H1 (cell line): ENCODE measurements around the gene TBC1D2. TPM values are rescaled to one million over a fixed set of nuclear protein-coding genes. Genes with fewer than 3 reads are reported as not detected.

Experiments used
- CTCF ChIA-PET: fragments of 300-600 bp; sonication (Branson Sonifier 250); formaldehyde crosslinking; loops from one replicate; lab custom pipeline; 2021; ENCODE audit not compliant: partially characterized antibody; lab: Charles Lee
- POLR2A ChIA-PET: fragments of 300-600 bp; sonication (Branson Sonifier 250); formaldehyde crosslinking; loops from one replicate; lab custom pipeline; 2021; ENCODE audit warnings: inconsistent platforms; ENCODE audit not compliant: partially characterized antibody; lab: Charles Lee
- DNase-seq, 2 experiments: peaks; one replicate each; pipeline versions ENCODE4 v3.0.0 to v3.0.0-alpha.2; 2010 to 2022; ENCODE audit warnings: low spot score in 2 of 2, low read depth in 1 of 2, mixed read lengths in 1 of 2
- FAIRE-seq: peaks from 2 replicates; lab custom pipeline; 2011; peaks lifted over from hg19 to GRCh38; lab: Jason Lieb, UNC
- H2AFZ ChIP-seq: 2 replicates; pipeline ENCODE4 v1.8.1; 2012; ENCODE audit warnings: low read length, inconsistent platforms
- H2AK5ac ChIP-seq: 2 replicates; pipeline ENCODE4 v1.6.1; 2013; ENCODE audit warnings: low read depth, low read length
- H2BK120ac ChIP-seq: replicated peaks from 2 replicates; pipeline ENCODE3; 2013; ENCODE audit warnings: low read depth, low read length, inconsistent platforms
- H2BK12ac ChIP-seq: 2 replicates; pipeline ENCODE4 v1.6.1; 2013; ENCODE audit warnings: low read depth, low read length
- H2BK15ac ChIP-seq: 2 replicates; pipeline ENCODE4 v1.6.1; 2013; ENCODE audit warnings: low read length
- H2BK20ac ChIP-seq: 2 replicates; pipeline ENCODE4 v1.6.1; 2013; ENCODE audit warnings: low read length
- H2BK5ac ChIP-seq: 2 replicates; pipeline ENCODE4 v1.6.1; 2013; ENCODE audit warnings: low read depth, low read length
- H3K14ac ChIP-seq: 2 replicates; pipeline ENCODE4 v1.6.1; 2013; ENCODE audit warnings: inconsistent platforms; ENCODE audit not compliant: insufficient read length
- H3K18ac ChIP-seq: 2 replicates; pipeline ENCODE4 v1.6.1; 2013; ENCODE audit warnings: low read length; ENCODE audit errors: extremely low read depth
- H3K23ac ChIP-seq: 2 replicates; pipeline ENCODE4 v1.6.1; 2013; ENCODE audit warnings: inconsistent platforms; ENCODE audit not compliant: insufficient read length
- H3K23me2 ChIP-seq: 2 replicates; pipeline ENCODE4 v1.6.1; 2013; ENCODE audit warnings: low read depth, low read length
- H3K27ac ChIP-seq: 2 replicates; pipeline ENCODE4 v1.6.1; 2011; ENCODE audit warnings: low read depth, low read length, inconsistent platforms
- H3K27me3 ChIP-seq, 4 experiments: replicated peaks in 1 of 4; 1 replicate in 1 of 4; 2 replicates in 3 of 4; pipeline versions ENCODE4 v1.6.1 to v1.8.1; 2011 to 2013; ENCODE audit warnings: low read length in 3 of 4, mild to moderate bottlenecking in 3 of 4, inconsistent platforms in 2 of 4, mixed read lengths in 2 of 4, moderate library complexity in 1 of 4; ENCODE audit not compliant: control insufficient read depth in 3 of 4, insufficient read depth in 3 of 4; ENCODE audit errors: extremely low read depth in 1 of 4
- H3K36me3 ChIP-seq, 4 experiments: 2 replicates each; pipeline versions ENCODE4 v1.6.1 to v1.8.1; 2011 to 2013; ENCODE audit warnings: mild to moderate bottlenecking in 4 of 4, low read length in 3 of 4, moderate library complexity in 2 of 4, control low read depth in 1 of 4, inconsistent platforms in 1 of 4; ENCODE audit not compliant: insufficient read depth in 4 of 4, control insufficient read depth in 2 of 4
- H3K4ac ChIP-seq: replicated peaks from 2 replicates; pipeline ENCODE3; 2013; ENCODE audit warnings: low read length, low read depth, mixed read lengths, inconsistent platforms; ENCODE audit not compliant: insufficient read length
- H3K4me1 ChIP-seq, 4 experiments: replicated peaks in 1 of 4; 1 replicate in 1 of 4; 2 replicates in 3 of 4; pipeline versions ENCODE4 v1.6.1 to v1.8.1; 2011 to 2013; ENCODE audit warnings: low read length in 3 of 4, inconsistent platforms in 2 of 4, mixed read lengths in 1 of 4; ENCODE audit not compliant: insufficient read depth in 4 of 4, control insufficient read depth in 3 of 4
- H3K4me2 ChIP-seq, 2 experiments: 2 replicates each; pipeline versions ENCODE4 v1.6.1 to v1.8.1; 2011 to 2013; ENCODE audit warnings: low read depth in 2 of 2, low read length in 2 of 2, control low read depth in 1 of 2, inconsistent platforms in 1 of 2, mild to moderate bottlenecking in 1 of 2; ENCODE audit not compliant: insufficient read depth in 1 of 2
- H3K4me3 ChIP-seq, 4 experiments: fragments of 200-600, 300-600 bp in 1 of 4; sonication (generic), shearing (Covaris generic), sonication (Bioruptor Twin) in 1 of 4; 2 replicates each; pipeline versions ENCODE4 v1.5.1 to v1.8.1; 2011 to 2016; ENCODE audit warnings: low read length in 4 of 4, low read depth in 3 of 4, control low read depth in 2 of 4, inconsistent platforms in 2 of 4, mild to moderate bottlenecking in 2 of 4, mixed read lengths in 1 of 4, moderate library complexity in 1 of 4; ENCODE audit not compliant: insufficient read depth in 2 of 4; ENCODE audit errors: extremely low read depth in 1 of 4
- H3K56ac ChIP-seq: replicated peaks from 2 replicates; pipeline ENCODE3; 2013; ENCODE audit warnings: low read depth, mild to moderate bottlenecking, mixed read lengths, low read length, inconsistent platforms; ENCODE audit not compliant: insufficient read length
- H3K79me1 ChIP-seq: 2 replicates; pipeline ENCODE4 v1.6.1; 2013; ENCODE audit warnings: low read depth, low read length, control low read depth
- H3K79me2 ChIP-seq, 2 experiments: 2 replicates each; pipeline versions ENCODE4 v1.6.1 to v1.8.1; 2012 to 2013; ENCODE audit warnings: low read length in 2 of 2, mild to moderate bottlenecking in 2 of 2, inconsistent platforms in 1 of 2; ENCODE audit not compliant: insufficient read depth in 2 of 2, control insufficient read depth in 1 of 2
- H3K9ac ChIP-seq, 4 experiments: replicated peaks in 1 of 4; 1 replicate in 1 of 4; 2 replicates in 3 of 4; pipeline versions ENCODE4 v1.6.1 to v1.8.1; 2011 to 2013; ENCODE audit warnings: low read depth in 3 of 4, low read length in 3 of 4, control low read depth in 2 of 4, mild to moderate bottlenecking in 2 of 4, moderate library complexity in 2 of 4, inconsistent platforms in 1 of 4; ENCODE audit errors: extremely low read depth in 1 of 4
- H3K9me3 ChIP-seq, 2 experiments: 2 replicates each; pipeline versions ENCODE4 v1.6.1 to v1.8.1; 2012 to 2013; ENCODE audit warnings: mild to moderate bottlenecking in 2 of 2, moderate library complexity in 2 of 2, control low read depth in 1 of 2, inconsistent platforms in 1 of 2, low read depth in 1 of 2, low read length in 1 of 2, mixed read lengths in 1 of 2; ENCODE audit not compliant: insufficient read depth in 2 of 2
- H4K20me1 ChIP-seq, 2 experiments: replicated peaks in 1 of 2; 2 replicates each; pipeline versions ENCODE3 to v1.8.1; 2011 to 2013; ENCODE audit warnings: inconsistent platforms in 2 of 2, low read length in 2 of 2, mild to moderate bottlenecking in 1 of 2; ENCODE audit not compliant: insufficient read depth in 2 of 2, control insufficient read depth in 1 of 2
- H4K5ac ChIP-seq: 2 replicates; pipeline ENCODE4 v1.6.1; 2013; ENCODE audit warnings: low read length, low read depth, mixed read lengths, inconsistent platforms; ENCODE audit not compliant: insufficient read length
- H4K8ac ChIP-seq: 2 replicates; pipeline ENCODE4 v1.8.0; 2013; ENCODE audit warnings: mild to moderate bottlenecking, moderate library complexity, low read length, inconsistent platforms; ENCODE audit not compliant: insufficient read depth; ENCODE audit errors: extremely low read depth
- H4K91ac ChIP-seq: replicated peaks from 2 replicates; pipeline ENCODE3; 2013; ENCODE audit warnings: low read length, mixed read lengths, inconsistent platforms; ENCODE audit not compliant: insufficient read length
- BRCA1 ChIP-seq: IDR thresholded peaks from 2 replicates; pipeline ENCODE4 v1.6.1; 2012; ENCODE audit warnings: low read depth, low read length, improper control_type of control experiment
- HDAC2 ChIP-seq, 2 experiments: fragments of 300-600 bp in 1 of 2; sonication (generic) in 1 of 2; IDR thresholded peaks; 2 replicates each; pipeline ENCODE4 v1.6.1; 2011 to 2012; ENCODE audit warnings: low read depth in 2 of 2, low read length in 2 of 2, mild to moderate bottlenecking in 2 of 2, moderate library complexity in 2 of 2, borderline replicate concordance in 1 of 2, inconsistent platforms in 1 of 2
- KDM1A ChIP-seq: fragments of 200-600, 300-600 bp; sonication (generic); IDR thresholded peaks from 2 replicates; pipeline ENCODE4 v1.7.1; 2016; ENCODE audit warnings: mild to moderate bottlenecking, low read length, borderline replicate concordance
- POLR2A ChIP-seq, 2 experiments: IDR thresholded peaks; 1 replicate in 1 of 2; 2 replicates in 1 of 2; pipeline ENCODE4 v1.6.1; 2011; ENCODE audit warnings: low read depth in 2 of 2, low read length in 2 of 2, mild to moderate bottlenecking in 2 of 2; ENCODE audit errors: control extremely low read depth in 1 of 2
- WGBS, 2 experiments: shearing (Covaris generic) in 1 of 2; methylation state at CpG; one replicate each; pipeline versions ENCODE4 v1.1.6 to v1.1.7; 2013 to 2015; ENCODE audit warnings: low lambda C conversion rate in 2 of 2, mixed read lengths in 2 of 2, inconsistent platforms in 1 of 2, low coverage in 1 of 2, missing lambda C conversion rate in 1 of 2; ENCODE audit not compliant: insufficient replicate concordance in 2 of 2, insufficient coverage in 1 of 2, insufficient read length in 1 of 2; ENCODE audit errors: extremely low coverage in 1 of 2, missing lambda C conversion rate in 1 of 2; 5-methylcytosine and 5-hydroxymethylcytosine counted together
- polyA plus RNA-seq, 7 experiments: library from polyadenylated mRNA; depleted of rRNA in 3 of 7; stranded (reverse) in 5 of 7; unstranded in 2 of 7; fragments of >200 nt in 5 of 7; fragments of 200-250 nt in 2 of 7; gene quantifications; 1 replicate in 5 of 7; 2 replicates in 1 of 7; 4 replicates in 1 of 7; pipeline versions ENCODE4 v1.2.1 to v1.2.3, GENCODE V29; 2011 to 2013; ENCODE audit warnings: missing spikeins in 2 of 7, mixed read lengths in 2 of 7
- total RNA-seq: library from RNA; stranded (reverse); fragmentation: NEBNext Ultra II Directional; extraction: Animal tissue kit (Norgen Biotek cat#: 25700); gene quantifications from 2 replicates; pipeline ENCODE4 v1.2.1, GENCODE V29; 2021
- TF ChIP-seq, protein P1 (sequence below): IDR thresholded peaks from 2 replicates; pipeline ENCODE4 v1.6.1; 2012; ENCODE audit warnings: inconsistent platforms

The TBC1D2 gene
- total and polyA plus RNA-seq, 2 of the 8 experiments (the other 6 are each of a cell fraction or from before 2014, with no cell fraction given) = 7.4 TPM

GRCh38 chr9:98159790-98160189, 95.7 kb downstream of the TBC1D2 start:
- 78% methylated on average over 6 of the region's 6 CpGs; no CpG with 5 or more reads in 1 of the 2 experiments for WGBS, 2 experiments

More at GRCh38 chr9:98159790-98160189, 95.7 kb downstream of the TBC1D2 start:
- Histone ChIP-seq H3K9ac (no peak overlapping the region), H3K9me3 (no peaks in the 10 kb centered on the region), H2BK5ac (peak overlapping the region; percentile 24; the same call in 1 of the 2 replicates), H2BK20ac (no peak overlapping the region), H4K8ac (no peak overlapping the region), H2AK5ac (no peak overlapping the region), H3K79me1 (peaks cover 6% of the 10 kb centered on the region), H3K79me2 (no peaks in the 10 kb centered on the region), H3K4me2 (no peak overlapping the region), H4K91ac (no peak overlapping the region), H3K56ac (no peak overlapping the region), H3K4me1 (no peaks in the 10 kb centered on the region; a peak in 1 of 7 replicates), H2AFZ (no peak overlapping the region), H2BK12ac (no peak overlapping the region), H3K4ac (no peak overlapping the region), H3K4me3 (no peak overlapping the region), H4K5ac (no peak overlapping the region), H2BK120ac (no peak overlapping the region), H3K36me3 (peaks cover 0 to 4% (median 0%) of the 10 kb centered on the region in 4 experiments; a peak in 2 of 8 replicates), H3K23ac (no peak overlapping the region), H3K23me2 (no peaks in the 10 kb centered on the region)
- CTCF ChIA-PET = interaction anchor here (0.9 to 1.4 kb wide), 6 partner anchors 10 to 104 kb away, joined by 3 to 5 read pairs (median 3); no protein-coding TSS in a partner anchor
- POLR2A ChIA-PET = interaction anchor here (1.0 to 1.5 kb wide), 2 partner anchors 8 to 12 kb away, joined by 3 to 5 read pairs; no protein-coding TSS in a partner anchor
- TF ChIP-seq BRCA1 (no peak), POLR2A (IDR thresholded peaks at IDR 0.05; ENCODE audit: control extremely low read depth in 1 of 2, low read depth in 2 of 2, low read length in 2 of 2) (no peak), HDAC2 (IDR thresholded peaks at IDR 0.05; ENCODE audit: borderline replicate concordance in 1 of 2, low read depth in 2 of 2, low read length in 2 of 2) (no peak), KDM1A (no peak)
- TF ChIP-seq, protein P1, sequence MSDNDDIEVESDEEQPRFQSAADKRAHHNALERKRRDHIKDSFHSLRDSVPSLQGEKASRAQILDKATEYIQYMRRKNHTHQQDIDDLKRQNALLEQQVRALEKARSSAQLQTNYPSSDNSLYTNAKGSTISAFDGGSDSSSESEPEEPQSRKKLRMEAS = no peak
- TF ChIP-seq, all 59 proteins: peak for 0
- no peak overlapping the region for H3K18ac ChIP-seq
- FAIRE-seq (no peak), DNase-seq (no peak)
- no peak overlapping the region for H3K27ac ChIP-seq
- no peak overlapping the region for H2BK15ac ChIP-seq
- no peak overlapping the region for H3K14ac ChIP-seq
- H3K27me3 ChIP-seq = peaks cover 0 to 2% (median 0%) of the 10 kb centered on the region in 4 experiments; a peak in 1 of 7 replicates
- H4K20me1 ChIP-seq = peaks cover 3 to 8% of the 10 kb centered on the region in 2 experiments
